Measurements from ENCODE around the gene IL18BP.

DNA sequence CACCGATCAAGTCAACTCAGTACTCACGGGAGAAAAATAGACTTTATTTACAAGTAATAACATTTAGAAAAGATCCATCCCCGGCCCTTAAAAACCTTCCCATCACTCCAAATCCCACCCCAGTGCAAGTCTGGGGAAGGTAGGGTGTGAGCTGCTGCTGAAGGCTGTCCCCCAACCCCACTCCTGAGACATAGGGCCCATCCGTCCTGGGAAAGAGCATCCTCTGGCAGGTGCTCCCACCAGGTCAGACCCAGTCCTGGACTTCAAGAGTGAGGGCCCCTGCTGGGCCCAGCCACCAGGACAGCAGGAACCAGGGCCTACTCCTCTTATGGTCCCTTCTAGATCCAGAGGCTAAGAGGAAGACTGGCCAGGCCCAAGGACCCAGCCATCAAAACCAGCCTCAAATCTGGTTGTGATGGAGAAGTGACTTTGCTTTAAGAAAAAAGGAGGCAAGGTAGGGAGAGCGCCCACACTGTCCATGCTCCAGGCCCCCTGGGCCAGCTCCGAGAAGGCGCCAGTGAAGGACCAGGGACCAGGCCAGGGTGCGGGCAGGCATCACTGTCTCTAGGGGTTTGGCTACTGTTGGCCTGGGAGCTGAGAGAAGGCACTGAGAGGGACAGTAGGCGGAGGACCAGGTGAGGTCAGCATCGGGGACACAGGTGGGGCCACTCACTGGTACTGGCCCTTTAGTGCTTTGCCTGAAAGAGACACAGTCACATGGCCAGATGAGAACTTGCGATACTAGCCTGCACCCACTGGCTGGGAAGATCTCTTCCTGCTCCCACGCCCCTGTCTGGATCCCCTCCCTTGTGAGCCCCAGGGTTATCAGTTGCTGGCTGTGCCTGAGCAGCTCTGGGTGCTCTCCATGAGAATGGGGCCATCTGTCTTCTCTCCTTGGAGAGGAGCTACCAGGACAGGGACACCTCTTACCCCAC is 4.4 kb downstream of the IL18BP start:
- TF ChIP-seq HDGF (IDR thresholded peaks at IDR 0.05) (no peak), EZH2 (IDR thresholded peaks at IDR 0.05; ENCODE audit: borderline replicate concordance, low read depth, low read length) (no peak), SIN3A (IDR thresholded peaks at IDR 0.05; ENCODE audit: borderline replicate concordance in 2 of 2, control insufficient read depth in 1 of 2, low read depth in 2 of 2, low read length in 2 of 2) (no peak), ZNF384 (IDR thresholded peaks at IDR 0.05; ENCODE audit: low read depth, low read length) (no peak), TEAD4 (IDR thresholded peaks at IDR 0.05; ENCODE audit: low read length) (no peak), TEAD4 (CRISPR knock-in tag; IDR thresholded peaks at IDR 0.05; ENCODE audit: borderline replicate concordance) (no peak), DNMT1 (IDR thresholded peaks at IDR 0.05) (no peak), ZNF174 (CRISPR knock-in tag; IDR thresholded peaks at IDR 0.05) (no peak), GABPA (tag; conservative IDR thresholded peaks at IDR 0.05; ENCODE audit: low read depth) (no peak)
- TF ChIP-seq, protein P1, sequence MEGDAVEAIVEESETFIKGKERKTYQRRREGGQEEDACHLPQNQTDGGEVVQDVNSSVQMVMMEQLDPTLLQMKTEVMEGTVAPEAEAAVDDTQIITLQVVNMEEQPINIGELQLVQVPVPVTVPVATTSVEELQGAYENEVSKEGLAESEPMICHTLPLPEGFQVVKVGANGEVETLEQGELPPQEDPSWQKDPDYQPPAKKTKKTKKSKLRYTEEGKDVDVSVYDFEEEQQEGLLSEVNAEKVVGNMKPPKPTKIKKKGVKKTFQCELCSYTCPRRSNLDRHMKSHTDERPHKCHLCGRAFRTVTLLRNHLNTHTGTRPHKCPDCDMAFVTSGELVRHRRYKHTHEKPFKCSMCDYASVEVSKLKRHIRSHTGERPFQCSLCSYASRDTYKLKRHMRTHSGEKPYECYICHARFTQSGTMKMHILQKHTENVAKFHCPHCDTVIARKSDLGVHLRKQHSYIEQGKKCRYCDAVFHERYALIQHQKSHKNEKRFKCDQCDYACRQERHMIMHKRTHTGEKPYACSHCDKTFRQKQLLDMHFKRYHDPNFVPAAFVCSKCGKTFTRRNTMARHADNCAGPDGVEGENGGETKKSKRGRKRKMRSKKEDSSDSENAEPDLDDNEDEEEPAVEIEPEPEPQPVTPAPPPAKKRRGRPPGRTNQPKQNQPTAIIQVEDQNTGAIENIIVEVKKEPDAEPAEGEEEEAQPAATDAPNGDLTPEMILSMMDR (IDR thresholded peaks at IDR 0.05 in 2 of 3, conservative IDR thresholded peaks at IDR 0.05 in 1 of 3; ENCODE audit: insufficient read depth in 2 of 3, low read depth in 1 of 3, low read length in 3 of 3): no peak
- TF ChIP-seq, protein P2, sequence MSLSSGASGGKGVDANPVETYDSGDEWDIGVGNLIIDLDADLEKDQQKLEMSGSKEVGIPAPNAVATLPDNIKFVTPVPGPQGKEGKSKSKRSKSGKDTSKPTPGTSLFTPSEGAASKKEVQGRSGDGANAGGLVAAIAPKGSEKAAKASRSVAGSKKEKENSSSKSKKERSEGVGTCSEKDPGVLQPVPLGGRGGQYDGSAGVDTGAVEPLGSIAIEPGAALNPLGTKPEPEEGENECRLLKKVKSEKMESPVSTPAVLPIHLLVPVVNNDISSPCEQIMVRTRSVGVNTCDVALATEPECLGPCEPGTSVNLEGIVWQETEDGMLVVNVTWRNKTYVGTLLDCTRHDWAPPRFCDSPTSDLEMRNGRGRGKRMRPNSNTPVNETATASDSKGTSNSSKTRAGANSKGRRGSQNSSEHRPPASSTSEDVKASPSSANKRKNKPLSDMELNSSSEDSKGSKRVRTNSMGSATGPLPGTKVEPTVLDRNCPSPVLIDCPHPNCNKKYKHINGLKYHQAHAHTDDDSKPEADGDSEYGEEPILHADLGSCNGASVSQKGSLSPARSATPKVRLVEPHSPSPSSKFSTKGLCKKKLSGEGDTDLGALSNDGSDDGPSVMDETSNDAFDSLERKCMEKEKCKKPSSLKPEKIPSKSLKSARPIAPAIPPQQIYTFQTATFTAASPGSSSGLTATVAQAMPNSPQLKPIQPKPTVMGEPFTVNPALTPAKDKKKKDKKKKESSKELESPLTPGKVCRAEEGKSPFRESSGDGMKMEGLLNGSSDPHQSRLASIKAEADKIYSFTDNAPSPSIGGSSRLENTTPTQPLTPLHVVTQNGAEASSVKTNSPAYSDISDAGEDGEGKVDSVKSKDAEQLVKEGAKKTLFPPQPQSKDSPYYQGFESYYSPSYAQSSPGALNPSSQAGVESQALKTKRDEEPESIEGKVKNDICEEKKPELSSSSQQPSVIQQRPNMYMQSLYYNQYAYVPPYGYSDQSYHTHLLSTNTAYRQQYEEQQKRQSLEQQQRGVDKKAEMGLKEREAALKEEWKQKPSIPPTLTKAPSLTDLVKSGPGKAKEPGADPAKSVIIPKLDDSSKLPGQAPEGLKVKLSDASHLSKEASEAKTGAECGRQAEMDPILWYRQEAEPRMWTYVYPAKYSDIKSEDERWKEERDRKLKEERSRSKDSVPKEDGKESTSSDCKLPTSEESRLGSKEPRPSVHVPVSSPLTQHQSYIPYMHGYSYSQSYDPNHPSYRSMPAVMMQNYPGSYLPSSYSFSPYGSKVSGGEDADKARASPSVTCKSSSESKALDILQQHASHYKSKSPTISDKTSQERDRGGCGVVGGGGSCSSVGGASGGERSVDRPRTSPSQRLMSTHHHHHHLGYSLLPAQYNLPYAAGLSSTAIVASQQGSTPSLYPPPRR (CRISPR knock-in tag; IDR thresholded peaks at IDR 0.05; ENCODE audit: borderline replicate concordance): no peak
